ENCODE data around the gene FGD2.
A peak's percentile ranks its signal among the peaks of the same experiment; 100 is the strongest.

The FGD2 gene

GRCh38 chr6:37005061-37005810, at the start of gene FGD2:
FGD2 (plus strand) TSS chr6:37005655; CDS start chr6:37005818, 163 bp downstream.
- Histone ChIP-seq H3K36me3 (ENCODE audit: control insufficient read depth in 2 of 2, insufficient read depth in 2 of 2, low read length in 2 of 2) (no peaks in the 10 kb centered on the region), H3K27me3 (ENCODE audit: control insufficient read depth in 1 of 2, insufficient read depth in 2 of 2, low read length in 2 of 2) (no peaks in the 10 kb centered on the region), H3K27ac (ENCODE audit: low read length) (no peak within 1 kb of the TSS), H3K9ac (ENCODE audit: low read length in 2 of 2) (peak within 1 kb of the TSS in 1 of 2 donors; percentile 20), H3K4me3 (ENCODE audit: low read length in 2 of 2) (peak within 1 kb of the TSS; percentile 22 to 49), H3K4me1 (ENCODE audit: control insufficient read depth, insufficient read depth, low read length) (no peaks in the 10 kb centered on the region), H3K9me3 (ENCODE audit: control insufficient read depth in 2 of 2, low read length in 2 of 2) (no peaks in the 10 kb centered on the region)

GRCh38 chr6:36955671-36956445, 49.6 kb upstream of the FGD2 start:
- Histone ChIP-seq H3K36me3 (ENCODE audit: control insufficient read depth in 2 of 2, insufficient read depth in 2 of 2, low read length in 2 of 2) (no peaks in the 10 kb centered on the region), H3K4me1 (ENCODE audit: control insufficient read depth, insufficient read depth, low read length) (peaks cover 3% of the 10 kb centered on the region), H3K9ac (ENCODE audit: low read length in 2 of 2) (no peak overlapping the region), H3K27me3 (ENCODE audit: control insufficient read depth in 1 of 2, insufficient read depth in 2 of 2, low read length in 2 of 2) (no peaks in the 10 kb centered on the region), H3K4me3 (ENCODE audit: low read length in 2 of 2) (peak overlapping the region in 1 of 2 donors; percentile 57), H3K27ac (ENCODE audit: low read length) (no peak overlapping the region), H3K9me3 (ENCODE audit: control insufficient read depth in 2 of 2, low read length in 2 of 2) (no peaks in the 10 kb centered on the region)

- H3K36me3 ChIP-seq (ENCODE audit: control insufficient read depth in 2 of 2, insufficient read depth in 2 of 2, low read length in 2 of 2) = no peaks in the 10 kb centered on the region
- H3K4me1 ChIP-seq (ENCODE audit: control insufficient read depth, insufficient read depth, low read length) = peaks cover 3% of the 10 kb centered on the region
- H3K27ac ChIP-seq (ENCODE audit: low read length) = no peak overlapping the region
- H3K9me3 ChIP-seq (ENCODE audit: control insufficient read depth in 2 of 2, low read length in 2 of 2) = no peaks in the 10 kb centered on the region
- no peak overlapping the region for H3K9ac ChIP-seq (ENCODE audit: low read length in 2 of 2)
- H3K27me3 ChIP-seq (ENCODE audit: control insufficient read depth in 1 of 2, insufficient read depth in 2 of 2, low read length in 2 of 2) = no peaks in the 10 kb centered on the region
- peak overlapping the region in 1 of 2 donors; percentile 57 for H3K4me3 ChIP-seq (ENCODE audit: low read length in 2 of 2)
Measured at GRCh38 chr6:36956446-36956820, 49.0 kb upstream of the FGD2 start.

GRCh38 chr6:36957773-36958271, 47.6 kb upstream of the FGD2 start:
- Histone ChIP-seq H3K9me3 (ENCODE audit: control insufficient read depth in 2 of 2, low read length in 2 of 2) (no peaks in the 10 kb centered on the region), H3K27me3 (ENCODE audit: control insufficient read depth in 1 of 2, insufficient read depth in 2 of 2, low read length in 2 of 2) (no peaks in the 10 kb centered on the region), H3K4me3 (ENCODE audit: low read length in 2 of 2) (peak overlapping the region in 1 of 2 donors; percentile 22), H3K4me1 (ENCODE audit: control insufficient read depth, insufficient read depth, low read length) (peaks cover 3% of the 10 kb centered on the region), H3K27ac (ENCODE audit: low read length) (no peak overlapping the region), H3K9ac (ENCODE audit: low read length in 2 of 2) (no peak overlapping the region), H3K36me3 (ENCODE audit: control insufficient read depth in 2 of 2, insufficient read depth in 2 of 2, low read length in 2 of 2) (no peaks in the 10 kb centered on the region)

- H3K27ac ChIP-seq (ENCODE audit: low read length) = no peak overlapping the region
- H3K9ac ChIP-seq (ENCODE audit: low read length in 2 of 2) = no peak overlapping the region
- H3K4me1 ChIP-seq (ENCODE audit: control insufficient read depth, insufficient read depth, low read length) = peaks cover 7% of the 10 kb centered on the region
- no peaks in the 10 kb centered on the region for H3K27me3 ChIP-seq (ENCODE audit: control insufficient read depth in 1 of 2, insufficient read depth in 2 of 2, low read length in 2 of 2)
- H3K4me3 ChIP-seq (ENCODE audit: low read length in 2 of 2) = no peak overlapping the region
- no peaks in the 10 kb centered on the region for H3K9me3 ChIP-seq (ENCODE audit: control insufficient read depth in 2 of 2, low read length in 2 of 2)
- H3K36me3 ChIP-seq (ENCODE audit: control insufficient read depth in 2 of 2, insufficient read depth in 2 of 2, low read length in 2 of 2) = no peaks in the 10 kb centered on the region
Measured at GRCh38 chr6:36958775-36959554, 46.5 kb upstream of the FGD2 start.

GRCh38 chr6:36959555-36960250, 45.8 kb upstream of the FGD2 start:
- H3K27ac ChIP-seq (ENCODE audit: low read length) = no peak overlapping the region
- H3K27me3 ChIP-seq (ENCODE audit: control insufficient read depth in 1 of 2, insufficient read depth in 2 of 2, low read length in 2 of 2) = no peaks in the 10 kb centered on the region
- no peaks in the 10 kb centered on the region for H3K9me3 ChIP-seq (ENCODE audit: control insufficient read depth in 2 of 2, low read length in 2 of 2)
- no peak overlapping the region for H3K9ac ChIP-seq (ENCODE audit: low read length in 2 of 2)
- peaks cover 11% of the 10 kb centered on the region for H3K4me1 ChIP-seq (ENCODE audit: control insufficient read depth, insufficient read depth, low read length)
- H3K36me3 ChIP-seq (ENCODE audit: control insufficient read depth in 2 of 2, insufficient read depth in 2 of 2, low read length in 2 of 2) = no peaks in the 10 kb centered on the region
- H3K4me3 ChIP-seq (ENCODE audit: low read length in 2 of 2) = no peak overlapping the region

- H3K9me3 ChIP-seq (ENCODE audit: control insufficient read depth in 2 of 2, low read length in 2 of 2) = no peaks in the 10 kb centered on the region
- no peaks in the 10 kb centered on the region for H3K36me3 ChIP-seq (ENCODE audit: control insufficient read depth in 2 of 2, insufficient read depth in 2 of 2, low read length in 2 of 2)
- peaks cover 11% of the 10 kb centered on the region for H3K4me1 ChIP-seq (ENCODE audit: control insufficient read depth, insufficient read depth, low read length)
- H3K27ac ChIP-seq (ENCODE audit: low read length) = no peak overlapping the region
- no peak overlapping the region for H3K9ac ChIP-seq (ENCODE audit: low read length in 2 of 2)
- no peaks in the 10 kb centered on the region for H3K27me3 ChIP-seq (ENCODE audit: control insufficient read depth in 1 of 2, insufficient read depth in 2 of 2, low read length in 2 of 2)
- H3K4me3 ChIP-seq (ENCODE audit: low read length in 2 of 2) = no peak overlapping the region
Measured at GRCh38 chr6:36961441-36962435, 43.7 kb upstream of the FGD2 start.

- H3K9me3 ChIP-seq (ENCODE audit: control insufficient read depth in 2 of 2, low read length in 2 of 2) = no peaks in the 10 kb centered on the region
- H3K36me3 ChIP-seq (ENCODE audit: control insufficient read depth in 2 of 2, insufficient read depth in 2 of 2, low read length in 2 of 2) = peaks cover 7% of the 10 kb centered on the region in 2 donors
- H3K27me3 ChIP-seq (ENCODE audit: control insufficient read depth in 1 of 2, insufficient read depth in 2 of 2, low read length in 2 of 2) = no peaks in the 10 kb centered on the region
- no peak overlapping the region for H3K9ac ChIP-seq (ENCODE audit: low read length in 2 of 2)
- no peak overlapping the region for H3K4me3 ChIP-seq (ENCODE audit: low read length in 2 of 2)
- H3K4me1 ChIP-seq (ENCODE audit: control insufficient read depth, insufficient read depth, low read length) = peaks cover 11% of the 10 kb centered on the region
- H3K27ac ChIP-seq (ENCODE audit: low read length) = no peak overlapping the region
Measured at GRCh38 chr6:36962874-36963273, 42.6 kb upstream of the FGD2 start.

- Histone ChIP-seq H3K9me3 (ENCODE audit: control insufficient read depth in 2 of 2, low read length in 2 of 2) (no peaks in the 10 kb centered on the region), H3K9ac (ENCODE audit: low read length in 2 of 2) (no peak overlapping the region), H3K27ac (ENCODE audit: low read length) (no peak overlapping the region), H3K4me3 (ENCODE audit: low read length in 2 of 2) (no peak overlapping the region), H3K36me3 (ENCODE audit: control insufficient read depth in 2 of 2, insufficient read depth in 2 of 2, low read length in 2 of 2) (peaks cover 15% of the 10 kb centered on the region in 2 donors), H3K4me1 (ENCODE audit: control insufficient read depth, insufficient read depth, low read length) (peaks cover 11% of the 10 kb centered on the region), H3K27me3 (ENCODE audit: control insufficient read depth in 1 of 2, insufficient read depth in 2 of 2, low read length in 2 of 2) (no peaks in the 10 kb centered on the region)
Measured at GRCh38 chr6:36963451-36964290, 41.8 kb upstream of the FGD2 start.

All from stomach smooth muscle (tissue), 2 donors.